Loucy (cell line): Measurements from ENCODE around the gene IQSEC1.

ENCODE experiments used
- EZH2phosphoT487 ChIP-seq: fragments of 200-600 bp; IDR thresholded peaks from 2 replicates; pipeline ENCODE4 v1.6.1; 2018; ENCODE audit warnings: antibody characterized with exemption, mild to moderate bottlenecking, moderate library complexity, borderline replicate concordance
- TF ChIP-seq, protein P1 (sequence below): fragments of 200-600 bp; sonication (generic); conservative IDR thresholded peaks from 2 replicates; pipeline ENCODE4 v1.5.1; 2014; ENCODE audit warnings: mild to moderate bottlenecking, antibody characterized with exemption, low read length

DNA sequence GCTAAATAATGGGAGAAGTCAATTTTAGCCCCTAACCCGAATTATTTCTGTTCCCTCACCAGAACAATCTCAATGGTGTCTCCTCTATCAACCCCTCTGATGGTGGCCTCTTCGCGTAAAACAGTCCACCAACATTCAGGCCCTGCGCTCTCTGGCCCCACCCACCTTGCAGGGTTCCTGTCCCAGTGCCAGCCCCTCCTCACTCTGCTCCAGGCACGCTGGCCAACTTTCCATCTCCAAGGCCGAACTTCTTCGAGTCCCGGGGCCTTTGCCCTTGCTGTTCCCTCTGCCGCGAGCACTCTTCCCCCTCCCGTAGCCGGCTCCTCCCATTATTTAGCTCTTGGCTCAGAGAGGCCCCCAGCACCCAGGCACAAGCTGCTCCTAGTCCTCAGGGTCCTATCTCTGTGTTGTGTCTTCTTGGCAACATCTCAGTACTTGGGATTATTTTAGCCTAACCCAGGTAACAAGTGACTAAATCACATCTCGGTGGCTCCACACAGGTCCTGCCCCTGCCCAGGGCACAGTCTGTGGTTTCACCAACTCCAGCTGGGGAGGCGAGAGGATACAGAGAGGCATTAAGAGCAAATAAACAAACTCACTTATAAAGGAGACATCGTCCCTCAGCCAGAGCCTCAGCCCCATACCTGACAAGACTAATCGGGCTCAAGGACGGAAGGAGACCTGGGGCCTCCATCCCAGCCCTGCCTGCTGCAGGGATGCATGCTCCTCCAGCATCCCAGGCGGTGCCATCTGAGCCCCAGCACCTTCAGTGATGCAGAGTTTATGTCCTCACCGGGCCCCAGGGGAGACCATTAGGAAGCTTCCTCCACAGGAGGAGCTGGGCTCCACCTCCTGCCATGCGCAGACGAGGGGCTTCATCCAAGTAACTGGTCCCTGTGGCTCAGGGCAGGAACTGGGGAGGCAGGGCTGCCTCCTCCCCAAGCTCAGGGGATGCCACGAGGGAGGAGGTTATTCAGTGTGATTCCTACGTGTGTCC, 19.7 kb upstream of the IQSEC1 start:
- TF ChIP-seq, protein P1, sequence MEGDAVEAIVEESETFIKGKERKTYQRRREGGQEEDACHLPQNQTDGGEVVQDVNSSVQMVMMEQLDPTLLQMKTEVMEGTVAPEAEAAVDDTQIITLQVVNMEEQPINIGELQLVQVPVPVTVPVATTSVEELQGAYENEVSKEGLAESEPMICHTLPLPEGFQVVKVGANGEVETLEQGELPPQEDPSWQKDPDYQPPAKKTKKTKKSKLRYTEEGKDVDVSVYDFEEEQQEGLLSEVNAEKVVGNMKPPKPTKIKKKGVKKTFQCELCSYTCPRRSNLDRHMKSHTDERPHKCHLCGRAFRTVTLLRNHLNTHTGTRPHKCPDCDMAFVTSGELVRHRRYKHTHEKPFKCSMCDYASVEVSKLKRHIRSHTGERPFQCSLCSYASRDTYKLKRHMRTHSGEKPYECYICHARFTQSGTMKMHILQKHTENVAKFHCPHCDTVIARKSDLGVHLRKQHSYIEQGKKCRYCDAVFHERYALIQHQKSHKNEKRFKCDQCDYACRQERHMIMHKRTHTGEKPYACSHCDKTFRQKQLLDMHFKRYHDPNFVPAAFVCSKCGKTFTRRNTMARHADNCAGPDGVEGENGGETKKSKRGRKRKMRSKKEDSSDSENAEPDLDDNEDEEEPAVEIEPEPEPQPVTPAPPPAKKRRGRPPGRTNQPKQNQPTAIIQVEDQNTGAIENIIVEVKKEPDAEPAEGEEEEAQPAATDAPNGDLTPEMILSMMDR, result no peak
- no peak for TF ChIP-seq EZH2phosphoT487
